ENCODE data around the gene HSPBP1.

The HSPBP1 gene

DNA sequence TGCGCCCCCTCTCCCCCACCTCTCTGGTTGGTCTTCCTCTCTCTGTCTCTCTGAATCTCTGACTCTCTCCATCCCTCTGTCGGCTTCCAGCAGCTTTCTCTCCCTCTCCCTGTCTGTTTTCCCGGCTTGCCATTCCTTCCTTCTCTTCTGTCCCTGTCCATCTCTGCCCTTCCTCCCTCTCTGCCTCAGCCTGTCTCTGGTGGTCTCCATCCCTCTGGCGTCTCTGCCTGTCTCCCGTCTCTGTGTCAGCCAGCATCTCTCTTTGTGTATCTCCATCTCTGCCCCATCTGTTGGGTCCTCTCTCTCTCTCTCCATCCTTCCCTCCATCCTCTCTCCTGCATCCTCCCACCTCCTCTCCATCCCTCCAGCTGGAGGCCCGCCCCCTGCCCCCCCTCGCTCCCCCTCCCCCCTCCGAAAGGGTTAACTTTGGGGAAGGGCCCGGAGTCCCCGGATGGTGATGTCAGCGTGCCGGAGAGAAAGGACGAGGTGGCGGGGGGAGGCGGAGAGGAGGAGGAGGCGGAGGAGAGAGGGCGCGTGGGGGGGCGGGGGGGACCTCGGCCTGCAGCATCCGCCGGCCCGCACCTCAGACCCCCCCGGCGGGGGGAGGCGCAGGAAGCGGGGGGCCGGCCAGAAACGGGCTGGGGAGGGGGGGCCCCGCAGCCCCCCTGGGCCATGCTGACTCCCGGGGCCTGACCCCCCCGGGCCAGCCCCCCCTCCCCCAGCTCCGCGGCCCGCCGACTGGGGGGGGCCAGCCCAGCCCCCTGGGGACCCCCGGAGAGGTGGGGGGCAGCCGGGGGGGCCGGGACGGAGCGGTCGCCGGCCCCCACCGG, 3.9 kb upstream of the HSPBP1 start, which contains the start of gene BRSK1 (continued):
- TF ChIP-seq PATZ1 (tag by site-specific recombination; IDR thresholded peaks at IDR 0.05) (peak; percentile 80), KLF8 (tag by site-specific recombination; IDR thresholded peaks at IDR 0.05) (peak; percentile 58), ZNF138 (tag by site-specific recombination; IDR thresholded peaks at IDR 0.05; ENCODE audit: borderline replicate concordance) (no peak), ZNF629 (tag by site-specific recombination; IDR thresholded peaks at IDR 0.05) (no peak), EGR2 (tag by site-specific recombination; IDR thresholded peaks at IDR 0.05; ENCODE audit: low read depth) (no peak), ZBTB21 (tag by site-specific recombination; IDR thresholded peaks at IDR 0.05) (peak; percentile 31; the same call in 1 of the 2 replicates), INSM2 (tag by site-specific recombination; IDR thresholded peaks at IDR 0.05) (no peak), KLF1 (tag by site-specific recombination; IDR thresholded peaks at IDR 0.05) (peak; percentile 47; the same call in 1 of the 2 replicates), ZFHX2 (tag by site-specific recombination; conservative IDR thresholded peaks at IDR 0.05) (peak; percentile 59; the same call in 1 of the 2 replicates), ZNF157 (tag by site-specific recombination; IDR thresholded peaks at IDR 0.05) (no peak), TRIM28 (IDR thresholded peaks at IDR 0.05; ENCODE audit: borderline replicate concordance, low read length) (no peak), ZNF335 (tag by site-specific recombination; conservative IDR thresholded peaks at IDR 0.05) (peak; percentile 64), ZBTB26 (tag by site-specific recombination; optimal IDR thresholded peaks at IDR 0.05) (no peak), ZNF169 (tag by site-specific recombination; IDR thresholded peaks at IDR 0.05) (0 out of 2 replicates have a peak, but pooled peaks have one; percentile 70), ZNF768 (tag by site-specific recombination; IDR thresholded peaks at IDR 0.05) (no peak), ZNF837 (tag by site-specific recombination; IDR thresholded peaks at IDR 0.05) (no peak), ZNF449 (tag by site-specific recombination; IDR thresholded peaks at IDR 0.05) (no peak), OVOL3 (tag by site-specific recombination; IDR thresholded peaks at IDR 0.05) (no peak), ZFP41 (tag by site-specific recombination; IDR thresholded peaks at IDR 0.05; ENCODE audit: borderline replicate concordance) (no peak), ZBTB48 (tag by site-specific recombination; IDR thresholded peaks at IDR 0.05) (no peak), KLF9 (tag by site-specific recombination; IDR thresholded peaks at IDR 0.05; ENCODE audit: low read depth) (peak; percentile 69), ZNF514 (tag by site-specific recombination; IDR thresholded peaks at IDR 0.05) (no peak), MEIS1 (CRISPR knock-in tag; IDR thresholded peaks at IDR 0.05; ENCODE audit: borderline replicate concordance) (no peak), IKZF3 (tag by site-specific recombination; IDR thresholded peaks at IDR 0.05) (no peak), SP7 (tag by site-specific recombination; IDR thresholded peaks at IDR 0.05) (peak; percentile 33; the same call in 1 of the 2 replicates), KLF10 (tag by site-specific recombination; IDR thresholded peaks at IDR 0.05) (no peak)
- TF ChIP-seq, protein P1, sequence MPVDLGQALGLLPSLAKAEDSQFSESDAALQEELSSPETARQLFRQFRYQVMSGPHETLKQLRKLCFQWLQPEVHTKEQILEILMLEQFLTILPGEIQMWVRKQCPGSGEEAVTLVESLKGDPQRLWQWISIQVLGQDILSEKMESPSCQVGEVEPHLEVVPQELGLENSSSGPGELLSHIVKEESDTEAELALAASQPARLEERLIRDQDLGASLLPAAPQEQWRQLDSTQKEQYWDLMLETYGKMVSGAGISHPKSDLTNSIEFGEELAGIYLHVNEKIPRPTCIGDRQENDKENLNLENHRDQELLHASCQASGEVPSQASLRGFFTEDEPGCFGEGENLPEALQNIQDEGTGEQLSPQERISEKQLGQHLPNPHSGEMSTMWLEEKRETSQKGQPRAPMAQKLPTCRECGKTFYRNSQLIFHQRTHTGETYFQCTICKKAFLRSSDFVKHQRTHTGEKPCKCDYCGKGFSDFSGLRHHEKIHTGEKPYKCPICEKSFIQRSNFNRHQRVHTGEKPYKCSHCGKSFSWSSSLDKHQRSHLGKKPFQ (tag by site-specific recombination; IDR thresholded peaks at IDR 0.05) = no peak
- TF ChIP-seq, protein P2, sequence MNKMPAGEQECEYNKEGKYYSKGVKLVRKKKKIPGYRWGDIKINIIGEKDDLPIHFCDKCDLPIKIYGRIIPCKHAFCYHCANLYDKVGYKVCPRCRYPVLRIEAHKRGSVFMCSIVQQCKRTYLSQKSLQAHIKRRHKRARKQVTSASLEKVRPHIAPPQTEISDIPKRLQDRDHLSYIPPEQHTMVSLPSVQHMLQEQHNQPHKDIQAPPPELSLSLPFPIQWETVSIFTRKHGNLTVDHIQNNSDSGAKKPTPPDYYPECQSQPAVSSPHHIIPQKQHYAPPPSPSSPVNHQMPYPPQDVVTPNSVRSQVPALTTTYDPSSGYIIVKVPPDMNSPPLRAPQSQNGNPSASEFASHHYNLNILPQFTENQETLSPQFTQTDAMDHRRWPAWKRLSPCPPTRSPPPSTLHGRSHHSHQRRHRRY (tag by site-specific recombination; IDR thresholded peaks at IDR 0.05) = no peak
- TF ChIP-seq, protein P3, sequence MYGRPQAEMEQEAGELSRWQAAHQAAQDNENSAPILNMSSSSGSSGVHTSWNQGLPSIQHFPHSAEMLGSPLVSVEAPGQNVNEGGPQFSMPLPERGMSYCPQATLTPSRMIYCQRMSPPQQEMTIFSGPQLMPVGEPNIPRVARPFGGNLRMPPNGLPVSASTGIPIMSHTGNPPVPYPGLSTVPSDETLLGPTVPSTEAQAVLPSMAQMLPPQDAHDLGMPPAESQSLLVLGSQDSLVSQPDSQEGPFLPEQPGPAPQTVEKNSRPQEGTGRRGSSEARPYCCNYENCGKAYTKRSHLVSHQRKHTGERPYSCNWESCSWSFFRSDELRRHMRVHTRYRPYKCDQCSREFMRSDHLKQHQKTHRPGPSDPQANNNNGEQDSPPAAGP (tag by site-specific recombination; IDR thresholded peaks at IDR 0.05) = no peak

Data from HEK293 (cell line).